H1 (cell line): ENCODE measurements around the gene EPHB1. TPM values are rescaled to one million over a fixed set of nuclear protein-coding genes. Genes with fewer than 3 reads are reported as not detected.
A peak's percentile ranks its signal among the peaks of the same experiment; 100 is the strongest.

Experiments used
- ASH2L ChIP-seq: fragments of 200-600, 300-600 bp; sonication (generic); IDR thresholded peaks from one replicate; pipeline ENCODE4 v1.7.1; 2017; ENCODE audit warnings: low read length
- JUND ChIP-seq: IDR thresholded peaks from 2 replicates; pipeline ENCODE4 v1.6.1; 2011; ENCODE audit warnings: mild to moderate bottlenecking, improper control_type of control experiment, low read length
- KDM1A ChIP-seq: fragments of 200-600, 300-600 bp; sonication (generic); IDR thresholded peaks from 2 replicates; pipeline ENCODE4 v1.7.1; 2016; ENCODE audit warnings: mild to moderate bottlenecking, low read length, borderline replicate concordance
- RAD21 ChIP-seq, 2 experiments: IDR thresholded peaks in 1 of 2; conservative IDR thresholded peaks in 1 of 2; 2 replicates each; pipeline ENCODE4 v1.6.1; 2011; ENCODE audit warnings: low read depth in 2 of 2, low read length in 2 of 2, improper control_type of control experiment in 1 of 2, inconsistent platforms in 1 of 2, mild to moderate bottlenecking in 1 of 2, moderate library complexity in 1 of 2
- SIX5 ChIP-seq: IDR thresholded peaks from 2 replicates; pipeline ENCODE4 v1.6.1; 2011; ENCODE audit warnings: mild to moderate bottlenecking, low read depth, low read length
- SUZ12 ChIP-seq: fragments of 200-600 bp; sonication (generic); IDR thresholded peaks from 2 replicates; pipeline ENCODE4 v1.6.1; 2012; ENCODE audit warnings: mild to moderate bottlenecking, inconsistent platforms, low read length, moderate library complexity, mixed read lengths
- TEAD4 ChIP-seq: IDR thresholded peaks from 2 replicates; pipeline ENCODE4 v1.6.1; 2012; ENCODE audit warnings: low read depth, low read length, inconsistent platforms, mixed read lengths
- polyA plus RNA-seq, 7 experiments: library from polyadenylated mRNA; depleted of rRNA in 3 of 7; stranded (reverse) in 5 of 7; unstranded in 2 of 7; fragments of >200 nt in 5 of 7; fragments of 200-250 nt in 2 of 7; gene quantifications; 1 replicate in 5 of 7; 2 replicates in 1 of 7; 4 replicates in 1 of 7; pipeline versions ENCODE4 v1.2.1 to v1.2.3, GENCODE V29; 2011 to 2013; ENCODE audit warnings: missing spikeins in 2 of 7, mixed read lengths in 2 of 7
- total RNA-seq: library from RNA; stranded (reverse); fragmentation: NEBNext Ultra II Directional; extraction: Animal tissue kit (Norgen Biotek cat#: 25700); gene quantifications from 2 replicates; pipeline ENCODE4 v1.2.1, GENCODE V29; 2021
- TF ChIP-seq, protein P1 (sequence below): IDR thresholded peaks from 2 replicates; pipeline ENCODE4 v1.6.1; 2012; ENCODE audit warnings: inconsistent platforms

Gene EPHB1
- total and polyA plus RNA-seq, 2 of the 8 experiments (the other 6 are each of a cell fraction or from before 2014, with no cell fraction given) = 3.5 to 5.9 TPM

DNA sequence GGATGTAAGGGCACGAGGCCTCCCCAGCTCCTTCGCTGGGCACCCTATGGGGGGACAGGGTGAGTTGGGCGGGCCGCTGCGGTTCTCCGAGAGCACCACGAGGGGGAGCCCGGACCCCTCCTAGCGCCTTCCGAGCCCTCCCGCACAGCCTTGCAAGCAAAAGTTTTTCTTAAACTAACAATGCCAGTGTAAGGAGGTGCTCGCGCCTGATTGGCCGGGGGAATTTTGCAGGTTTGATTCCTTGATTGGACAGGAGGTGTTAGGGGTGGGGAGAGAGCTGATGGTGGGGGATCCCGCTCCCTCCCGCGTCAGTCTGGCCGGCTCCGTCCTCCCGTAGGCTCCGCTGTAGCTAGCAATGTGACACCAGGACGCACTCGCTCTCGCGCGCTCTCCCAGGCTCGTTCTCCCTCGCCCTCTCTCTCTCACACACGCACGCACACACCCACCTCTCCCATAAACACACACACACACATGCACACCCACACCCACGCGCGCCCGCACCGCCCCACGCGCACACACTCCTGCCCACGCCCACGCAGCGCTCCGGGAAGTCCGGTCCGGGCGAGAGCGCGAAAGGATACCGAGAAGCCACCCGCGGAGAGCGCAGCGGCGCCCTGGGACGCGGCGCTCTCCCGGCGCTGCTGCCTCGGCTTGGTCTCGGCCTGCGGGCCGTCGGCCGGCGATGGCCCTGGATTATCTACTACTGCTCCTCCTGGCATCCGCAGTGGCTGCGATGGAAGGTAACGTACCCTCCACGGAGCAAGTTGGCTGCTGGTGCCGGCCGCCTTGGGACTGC is at the start of gene EPHB1 (continued):
- TF ChIP-seq, protein P1, sequence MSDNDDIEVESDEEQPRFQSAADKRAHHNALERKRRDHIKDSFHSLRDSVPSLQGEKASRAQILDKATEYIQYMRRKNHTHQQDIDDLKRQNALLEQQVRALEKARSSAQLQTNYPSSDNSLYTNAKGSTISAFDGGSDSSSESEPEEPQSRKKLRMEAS = peak; percentile 60
- TF ChIP-seq JUND (no peak), SUZ12 (peak; percentile 56; the same call in 1 of the 2 replicates), RAD21 (IDR thresholded peaks at IDR 0.05 in 1 of 2, conservative IDR thresholded peaks at IDR 0.05 in 1 of 2; ENCODE audit: low read depth in 2 of 2, low read length in 2 of 2) (peak; percentile 99), TEAD4 (0 out of 2 replicates have a peak, but pooled peaks have one; percentile 4), KDM1A (peak; percentile 27; the same call in 1 of the 2 replicates), SIX5 (no peak), ASH2L (peak; percentile 88)
